GM23248 (cell line): ENCODE results near the gene NTRK2. TPM values are rescaled to one million over a fixed set of nuclear protein-coding genes. Genes with fewer than 3 reads are reported as not detected.

Experiments used
- DNase-seq: peaks from one replicate; pipeline ENCODE4 v3.0.0-alpha.2; 2015
- H2AFZ ChIP-seq: fragments of 200-600 bp; sonication (generic); 2 replicates; pipeline ENCODE4 v1.6.1; 2016; ENCODE audit warnings: antibody characterized with exemption
- H3F3A ChIP-seq: fragments of 200-600 bp; sonication (generic); 2 replicates; pipeline ENCODE4 v1.6.1; 2016; ENCODE audit warnings: mild to moderate bottlenecking, antibody characterized with exemption, mixed run types; ENCODE audit not compliant: insufficient read depth
- H3K27ac ChIP-seq: fragments of 200-600 bp; sonication (generic); 2 replicates; pipeline ENCODE4 v1.5.1; 2016; ENCODE audit warnings: mild to moderate bottlenecking
- H3K27me3 ChIP-seq: fragments of 200-600 bp; sonication (generic); replicated peaks from 2 replicates; pipeline ENCODE4 v1.6.1; 2016; ENCODE audit warnings: mild to moderate bottlenecking; ENCODE audit not compliant: insufficient read depth
- H3K36me3 ChIP-seq: fragments of 200-600 bp; sonication (generic); 2 replicates; pipeline ENCODE4 v1.6.1; 2016; ENCODE audit warnings: low read depth, mild to moderate bottlenecking
- H3K4me1 ChIP-seq: fragments of 200-600 bp; sonication (generic); 2 replicates; pipeline ENCODE4 v1.6.1; 2016; ENCODE audit warnings: mild to moderate bottlenecking; ENCODE audit not compliant: insufficient read depth
- H3K4me2 ChIP-seq: fragments of 200-600 bp; sonication (generic); one replicate; pipeline ENCODE4 v1.6.1; 2016; ENCODE audit warnings: mild to moderate bottlenecking; ENCODE audit not compliant: unreplicated experiment
- H3K4me3 ChIP-seq: fragments of 200-600 bp; sonication (generic); 2 replicates; pipeline ENCODE4 v1.5.1; 2016; ENCODE audit warnings: mild to moderate bottlenecking
- H3K79me2 ChIP-seq: fragments of 200-600 bp; sonication (generic); 2 replicates; pipeline ENCODE4 v1.6.1; 2016; ENCODE audit warnings: mild to moderate bottlenecking; ENCODE audit not compliant: insufficient read depth
- H3K9ac ChIP-seq: fragments of 200-600 bp; sonication (generic); 2 replicates; pipeline ENCODE4 v1.6.1; 2016; ENCODE audit warnings: mild to moderate bottlenecking
- H3K9me2 ChIP-seq: fragments of 200-600 bp; sonication (generic); 2 replicates; pipeline ENCODE4 v1.6.1; 2016; ENCODE audit warnings: mixed run types, mild to moderate bottlenecking, moderate library complexity; ENCODE audit not compliant: insufficient read depth
- H3K9me3 ChIP-seq: fragments of 200-600 bp; sonication (generic); one replicate; pipeline ENCODE4 v1.6.1; 2017; ENCODE audit warnings: low read depth
- H4K20me1 ChIP-seq: fragments of 200-600 bp; sonication (generic); 2 replicates; pipeline ENCODE4 v1.6.0; 2016; ENCODE audit not compliant: insufficient read depth
- EZH2 ChIP-seq: fragments of 200-600 bp; sonication (generic); IDR thresholded peaks from 2 replicates; pipeline ENCODE4 v1.6.1; 2018; ENCODE audit warnings: antibody characterized with exemption, mild to moderate bottlenecking; ENCODE audit not compliant: insufficient read depth, poor library complexity, severe bottlenecking
- EZH2phosphoT487 ChIP-seq: fragments of 200-600 bp; sonication (generic); IDR thresholded peaks from 2 replicates; pipeline ENCODE4 v1.6.1; 2018; ENCODE audit warnings: antibody characterized with exemption, moderate library complexity, mild to moderate bottlenecking, low read depth; ENCODE audit not compliant: insufficient read depth
- WGBS, 2 experiments: methylation state at CpG; one replicate each; pipeline ENCODE4 v1.1.6; 2015 to 2017; ENCODE audit warnings: low lambda C conversion rate in 2 of 2, low coverage in 1 of 2; ENCODE audit errors: missing lambda C conversion rate in 2 of 2; 5-methylcytosine and 5-hydroxymethylcytosine counted together
- in situ Hi-C: fragments of 300-500 bp; cut with MboI; formaldehyde crosslinking; loops from 2 replicates; pipeline ENCODE4 v1.15.0; 2020
- polyA plus RNA-seq: library from polyadenylated mRNA; unstranded; fragments of >200 nt; fragmentation: Nextera tagmentation; extraction: Ambion mirVana; gene quantifications from 2 replicates; pipeline ENCODE4 v1.2.1, GENCODE V29; 2016
- total RNA-seq: library from RNA; depleted of rRNA; stranded (reverse); fragments of >200 nt; shearing (Covaris generic); gene quantifications from 2 replicates; pipeline ENCODE4 v1.2.3, GENCODE V29; 2014

The NTRK2 gene
- total and polyA plus RNA-seq, 2 experiments from 2014 or later = not detected

DNA sequence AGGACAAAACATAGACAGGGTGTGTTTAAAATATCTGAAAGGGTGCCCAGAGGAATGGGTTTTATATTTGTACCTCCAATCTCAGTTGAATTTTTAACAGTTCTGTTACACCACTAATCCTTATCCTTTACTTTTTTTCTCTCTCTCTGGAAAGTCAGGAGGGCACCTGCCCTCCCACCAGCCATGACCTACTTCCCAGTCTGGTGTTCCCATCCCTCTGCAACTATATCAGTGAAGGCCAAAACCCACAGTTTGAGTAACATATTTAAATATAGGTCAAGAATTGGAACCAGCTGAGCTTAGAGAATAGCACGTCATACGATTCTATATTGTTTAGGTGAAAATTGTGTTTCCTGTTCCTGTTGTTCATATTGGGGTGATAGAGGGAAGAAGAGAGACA, 229.8 kb downstream of the NTRK2 start:
- Histone ChIP-seq H3K9me3 (no peaks in the 10 kb centered on the region), H3K4me3 (no peak overlapping the region), H3K4me2 (no peak overlapping the region), H2AFZ (no peak overlapping the region), H3K79me2 (no peaks in the 10 kb centered on the region), H3K27me3 (peaks cover 8% of the 10 kb centered on the region; the same call in 1 of the 2 replicates), H3F3A (no peaks in the 10 kb centered on the region), H4K20me1 (no peaks in the 10 kb centered on the region), H3K27ac (no peak overlapping the region), H3K4me1 (no peaks in the 10 kb centered on the region), H3K9me2 (no peaks in the 10 kb centered on the region), H3K36me3 (no peaks in the 10 kb centered on the region), H3K9ac (no peak overlapping the region)
- in situ Hi-C loops = no loop called here
- no peak for TF ChIP-seq EZH2phosphoT487
- TF ChIP-seq EZH2 = no peak
- DNase-seq = no peak
- 90 to 91% methylated on average over 2 of the region's 2 CpGs for WGBS, 2 experiments

DNA sequence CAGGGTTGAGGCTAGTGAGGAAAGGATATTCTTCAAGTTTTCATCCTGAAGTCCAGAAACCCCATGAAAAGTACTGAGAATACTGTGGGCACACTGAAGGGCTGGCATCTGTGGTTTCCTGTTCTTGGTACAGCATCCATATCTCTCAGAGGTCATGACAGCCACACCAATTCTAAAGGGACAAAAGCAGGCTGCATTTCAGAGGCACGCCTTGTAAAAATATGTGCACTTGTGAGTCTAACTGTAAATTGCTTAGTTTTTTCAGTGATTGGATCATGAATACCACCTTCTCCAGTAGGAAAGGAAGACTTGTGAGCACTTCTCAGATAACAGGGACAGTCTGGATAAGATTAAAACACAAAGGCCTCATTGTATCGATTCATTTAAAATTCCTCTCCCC, 230.9 kb downstream of the NTRK2 start:
- no peak overlapping the region for H2AFZ ChIP-seq
- H3K4me3 ChIP-seq = no peak overlapping the region
- in situ Hi-C loops = no loop called here
- H3K9me3 ChIP-seq = no peaks in the 10 kb centered on the region
- DNase-seq = no peak
- H3K4me2 ChIP-seq = no peak overlapping the region
- no peaks in the 10 kb centered on the region for H4K20me1 ChIP-seq
- H3K27ac ChIP-seq = no peak overlapping the region
- no peaks in the 10 kb centered on the region for H3K4me1 ChIP-seq
- no peaks in the 10 kb centered on the region for H3F3A ChIP-seq
- WGBS, 2 experiments = 48 to 63% methylated on average over 2 of the region's 2 CpGs
- no peak for TF ChIP-seq EZH2phosphoT487
- no peak for TF ChIP-seq EZH2
- no peak overlapping the region for H3K9ac ChIP-seq
- no peaks in the 10 kb centered on the region for H3K79me2 ChIP-seq
- no peaks in the 10 kb centered on the region for H3K36me3 ChIP-seq
- no peaks in the 10 kb centered on the region for H3K27me3 ChIP-seq
- H3K9me2 ChIP-seq = no peaks in the 10 kb centered on the region

DNA sequence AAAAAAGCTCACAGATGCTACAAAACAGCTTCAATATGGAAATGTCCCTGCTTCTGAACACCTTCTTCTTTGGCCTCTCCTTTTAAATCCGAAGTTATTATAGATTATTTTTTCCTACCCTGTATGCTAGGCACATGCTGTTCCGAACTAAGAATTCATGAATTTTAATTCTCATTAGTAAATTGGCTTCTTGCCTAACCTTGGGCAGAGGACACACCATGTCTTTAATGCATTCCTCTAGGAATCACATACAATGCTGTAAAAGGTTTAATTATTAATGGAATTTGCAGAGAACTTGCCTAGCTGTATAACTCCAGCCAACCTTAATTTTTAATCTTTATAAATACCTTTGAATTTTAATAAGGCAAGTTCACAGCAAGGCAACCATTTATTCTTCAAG, 234.4 kb downstream of the NTRK2 start:
- no peak overlapping the region for H2AFZ ChIP-seq
- no peaks in the 10 kb centered on the region for H3K9me2 ChIP-seq
- no peak overlapping the region for H3K4me2 ChIP-seq
- H3K27me3 ChIP-seq = no peaks in the 10 kb centered on the region
- H4K20me1 ChIP-seq = no peaks in the 10 kb centered on the region
- in situ Hi-C loops = no loop called here
- no peaks in the 10 kb centered on the region for H3K79me2 ChIP-seq
- H3K27ac ChIP-seq = no peak overlapping the region
- H3K9me3 ChIP-seq = no peaks in the 10 kb centered on the region
- WGBS, 2 experiments = 16 to 20% methylated on average over 2 of the region's 2 CpGs
- H3K9ac ChIP-seq = no peak overlapping the region
- no peak overlapping the region for H3K4me3 ChIP-seq
- TF ChIP-seq EZH2phosphoT487 (no peak), EZH2 (no peak)
- H3K4me1 ChIP-seq = no peaks in the 10 kb centered on the region
- DNase-seq = no peak
- no peaks in the 10 kb centered on the region for H3F3A ChIP-seq
- H3K36me3 ChIP-seq = no peaks in the 10 kb centered on the region

DNA sequence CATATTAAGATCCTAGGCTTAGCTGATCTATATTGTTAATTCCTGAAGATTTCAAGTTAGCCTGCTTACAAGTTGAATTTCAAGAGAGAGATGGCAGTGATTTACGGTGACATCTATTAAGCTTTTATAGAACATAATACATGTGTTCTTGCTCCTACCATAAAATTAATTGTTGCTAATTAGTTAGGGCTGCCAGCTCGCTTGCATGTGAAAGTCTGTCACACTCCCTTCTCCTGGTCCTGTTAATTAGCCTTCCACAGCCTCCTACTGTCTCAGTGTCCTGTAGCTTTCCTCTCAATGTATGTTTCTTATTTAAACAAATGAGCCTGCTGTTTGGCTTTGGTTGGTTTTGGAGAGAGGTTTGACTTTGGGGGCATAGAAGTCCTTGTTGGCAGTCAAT, 247.2 kb downstream of the NTRK2 start:
- TF ChIP-seq EZH2phosphoT487 (no peak), EZH2 (no peak)
- Histone ChIP-seq H3F3A (no peaks in the 10 kb centered on the region), H2AFZ (no peak overlapping the region), H3K9me3 (no peaks in the 10 kb centered on the region), H3K27ac (no peak overlapping the region), H3K9ac (no peak overlapping the region), H3K4me3 (no peak overlapping the region), H3K4me2 (no peak overlapping the region), H3K79me2 (no peaks in the 10 kb centered on the region), H4K20me1 (no peaks in the 10 kb centered on the region), H3K9me2 (no peaks in the 10 kb centered on the region), H3K4me1 (no peaks in the 10 kb centered on the region), H3K36me3 (no peaks in the 10 kb centered on the region), H3K27me3 (no peaks in the 10 kb centered on the region)
- DNase-seq = no peak
- WGBS, 2 experiments = 58 to 59% methylated on average over 2 of the region's 2 CpGs
- in situ Hi-C loops = no loop called here

DNA sequence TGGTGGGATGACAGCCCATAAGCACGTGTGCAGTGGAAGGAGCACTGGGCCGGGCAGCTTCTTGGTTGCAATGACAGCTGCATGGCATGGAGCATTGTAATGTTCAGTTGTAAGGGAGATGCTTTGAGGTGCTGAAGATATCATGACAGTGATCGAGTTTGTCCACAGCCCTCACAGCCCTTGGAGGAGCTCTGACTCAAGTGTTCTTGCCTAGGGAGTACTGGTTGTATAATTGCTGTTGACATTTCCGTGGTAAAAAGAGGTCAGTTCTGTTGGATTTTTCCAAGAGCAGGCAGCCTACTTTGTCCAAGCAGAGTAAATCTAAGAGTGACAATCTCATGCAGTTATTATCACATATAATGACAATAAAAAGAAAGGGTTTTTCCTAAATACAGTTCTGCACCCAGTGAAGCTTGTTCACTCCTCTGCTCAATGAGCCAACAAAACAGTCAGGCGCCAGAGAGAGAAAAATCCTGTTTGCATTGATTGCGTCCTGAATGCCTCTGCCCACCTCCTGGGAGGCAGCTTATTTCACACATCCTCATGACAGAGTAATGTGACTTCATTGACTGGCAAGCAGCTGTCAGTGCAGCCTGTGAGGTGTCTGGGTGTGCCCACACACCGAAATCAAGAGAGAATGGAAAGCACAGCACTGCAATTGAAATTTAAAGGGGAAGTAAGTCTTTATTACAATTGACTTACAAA, 248.0 kb downstream of the NTRK2 start:
- H3K9ac ChIP-seq = no peak overlapping the region
- no peaks in the 10 kb centered on the region for H3F3A ChIP-seq
- no peaks in the 10 kb centered on the region for H3K9me3 ChIP-seq
- 2 to 3% methylated on average over 7 of the region's 7 CpGs for WGBS, 2 experiments
- H3K79me2 ChIP-seq = no peaks in the 10 kb centered on the region
- no peak for TF ChIP-seq EZH2
- no peaks in the 10 kb centered on the region for H3K27me3 ChIP-seq
- H3K9me2 ChIP-seq = no peaks in the 10 kb centered on the region
- DNase-seq = no peak
- no peak overlapping the region for H3K4me3 ChIP-seq
- no peaks in the 10 kb centered on the region for H4K20me1 ChIP-seq
- no peaks in the 10 kb centered on the region for H3K36me3 ChIP-seq
- no peak overlapping the region for H3K27ac ChIP-seq
- no peak overlapping the region for H2AFZ ChIP-seq
- no peaks in the 10 kb centered on the region for H3K4me1 ChIP-seq
- in situ Hi-C loops = no loop called here
- no peak overlapping the region for H3K4me2 ChIP-seq
